PC-9 (cell line): ENCODE results near the gene PDLIM5. TPM values are rescaled to one million over a fixed set of nuclear protein-coding genes. Genes with fewer than 3 reads are reported as not detected.

Experiments used
- BruUV-seq: library from RNA; stranded (reverse); fragments of 400-500 nt; replicated peaks from 2 replicates; lab custom pipeline; 2021; lab: Mats Ljungman, UMichigan
- CTCF ChIA-PET: fragments of 300-600 bp; sonication (Branson Sonifier 250); formaldehyde crosslinking; loops from one replicate; lab custom pipeline; 2022; ENCODE audit warnings: antibody characterized with exemption; lab: Charles Lee
- POLR2A ChIA-PET: fragments of 300-600 bp; sonication (Branson Sonifier 250); formaldehyde crosslinking; loops from one replicate; lab custom pipeline; 2022; ENCODE audit warnings: antibody characterized with exemption; ENCODE audit not compliant: unreplicated experiment; lab: Charles Lee
- DNase-seq, 2 experiments: peaks; one replicate each; pipeline versions ENCODE4 v3.0.0 to v3.0.0-alpha.2; 2015 to 2022; ENCODE audit warnings: mixed read lengths in 1 of 2
- H2AFZ ChIP-seq: fragments of 200-600 bp; sonication (generic); 2 replicates; pipeline ENCODE4 v1.8.1; 2017; ENCODE audit warnings: antibody characterized with exemption
- H3F3A ChIP-seq: fragments of 200-600 bp; sonication (generic); 2 replicates; pipeline ENCODE4 v1.8.1; 2017; ENCODE audit warnings: antibody characterized with exemption, mild to moderate bottlenecking, low read depth; ENCODE audit not compliant: insufficient read depth
- H3K27ac ChIP-seq: fragments of 200-600 bp; sonication (generic); 2 replicates; pipeline ENCODE4 v1.6.1; 2016; ENCODE audit warnings: mixed run types
- H3K27me3 ChIP-seq: fragments of 200-600 bp; sonication (generic); 2 replicates; pipeline ENCODE4 v1.6.1; 2016; ENCODE audit warnings: low read depth, mixed run types; ENCODE audit not compliant: insufficient read depth
- H3K36me3 ChIP-seq: fragments of 200-600 bp; sonication (generic); 2 replicates; pipeline ENCODE4 v1.6.1; 2016; ENCODE audit warnings: low read depth, mixed run types
- H3K4me1 ChIP-seq: fragments of 200-600 bp; sonication (generic); replicated peaks from 2 replicates; pipeline ENCODE4 v1.6.1; 2016; ENCODE audit warnings: mixed run types; ENCODE audit not compliant: insufficient read depth
- H3K4me2 ChIP-seq: fragments of 200-600 bp; sonication (generic); 2 replicates; pipeline ENCODE4 v1.6.1; 2017; ENCODE audit warnings: mixed run types
- H3K4me3 ChIP-seq: fragments of 200-600 bp; sonication (generic); 2 replicates; pipeline ENCODE4 v1.6.1; 2016; ENCODE audit warnings: mixed run types
- H3K79me2 ChIP-seq: fragments of 200-600 bp; sonication (generic); 2 replicates; pipeline ENCODE4 v1.6.1; 2017; ENCODE audit warnings: low read depth, mixed run types
- H3K9me2 ChIP-seq: fragments of 200-600 bp; sonication (generic); 2 replicates; pipeline ENCODE4 v1.8.1; 2017; ENCODE audit warnings: mild to moderate bottlenecking; ENCODE audit not compliant: insufficient read depth
- H3K9me3 ChIP-seq: fragments of 200-600 bp; sonication (generic); 2 replicates; pipeline ENCODE4 v1.8.1; 2016; ENCODE audit warnings: low read depth; ENCODE audit not compliant: insufficient read depth
- H4K20me1 ChIP-seq: fragments of 200-600 bp; sonication (generic); 2 replicates; pipeline ENCODE4 v1.8.1; 2017; ENCODE audit not compliant: insufficient read depth
- EZH2 ChIP-seq: fragments of 200-600 bp; sonication (generic); IDR thresholded peaks from 2 replicates; pipeline ENCODE4 v1.8.0; 2017; ENCODE audit warnings: antibody characterized with exemption, low read depth
- intact Hi-C: fragments of 100-400 bp; cut with micrococcal nuclease; formaldehyde crosslinking; loops from one replicate; pipeline ENCODE4 v1.10.0; 2022; ENCODE audit not compliant: unreplicated experiment
- total RNA-seq: library from RNA; stranded (reverse); gene quantifications from 2 replicates; pipeline ENCODE4 v1.2.3, GENCODE V29; 2021
- TF ChIP-seq, protein P1 (sequence below): fragments of 200-600 bp; sonication (generic); conservative IDR thresholded peaks from 2 replicates; pipeline ENCODE4 v1.6.1; 2017; ENCODE audit warnings: mixed run types, antibody characterized with exemption, mild to moderate bottlenecking, moderate library complexity

PDLIM5 gene
- total RNA-seq, 1 experiment from 2014 or later, result 130 TPM

GRCh38 chr4:94411296-94411695 lies 40.4 kb upstream of the PDLIM5 start:
- no peaks in the 10 kb centered on the region for H3K36me3 ChIP-seq
- H3K27me3 ChIP-seq, result no peaks in the 10 kb centered on the region
- no peak overlapping the region for H3K4me3 ChIP-seq
- DNase-seq, result no peak
- no peak overlapping the region for H3K4me2 ChIP-seq
- H3F3A ChIP-seq, result peaks cover 12% of the 10 kb centered on the region
- H3K79me2 ChIP-seq, result no peaks in the 10 kb centered on the region
- CTCF ChIA-PET, result no interaction called here
- H4K20me1 ChIP-seq, result no peaks in the 10 kb centered on the region
- H3K27ac ChIP-seq, result no peak overlapping the region
- H2AFZ ChIP-seq, result no peak overlapping the region
- POLR2A ChIA-PET, result interaction anchor here (0.6 to 0.9 kb wide), 3 partner anchors 44 to 147 kb away, joined by 3 to 9 read pairs (median 4); no protein-coding TSS in a partner anchor
- TF ChIP-seq EZH2, result no peak
- TF ChIP-seq, protein P1, sequence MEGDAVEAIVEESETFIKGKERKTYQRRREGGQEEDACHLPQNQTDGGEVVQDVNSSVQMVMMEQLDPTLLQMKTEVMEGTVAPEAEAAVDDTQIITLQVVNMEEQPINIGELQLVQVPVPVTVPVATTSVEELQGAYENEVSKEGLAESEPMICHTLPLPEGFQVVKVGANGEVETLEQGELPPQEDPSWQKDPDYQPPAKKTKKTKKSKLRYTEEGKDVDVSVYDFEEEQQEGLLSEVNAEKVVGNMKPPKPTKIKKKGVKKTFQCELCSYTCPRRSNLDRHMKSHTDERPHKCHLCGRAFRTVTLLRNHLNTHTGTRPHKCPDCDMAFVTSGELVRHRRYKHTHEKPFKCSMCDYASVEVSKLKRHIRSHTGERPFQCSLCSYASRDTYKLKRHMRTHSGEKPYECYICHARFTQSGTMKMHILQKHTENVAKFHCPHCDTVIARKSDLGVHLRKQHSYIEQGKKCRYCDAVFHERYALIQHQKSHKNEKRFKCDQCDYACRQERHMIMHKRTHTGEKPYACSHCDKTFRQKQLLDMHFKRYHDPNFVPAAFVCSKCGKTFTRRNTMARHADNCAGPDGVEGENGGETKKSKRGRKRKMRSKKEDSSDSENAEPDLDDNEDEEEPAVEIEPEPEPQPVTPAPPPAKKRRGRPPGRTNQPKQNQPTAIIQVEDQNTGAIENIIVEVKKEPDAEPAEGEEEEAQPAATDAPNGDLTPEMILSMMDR, result no peak
- intact Hi-C loops, result no loop called here
- H3K9me3 ChIP-seq, result 0 out of 2 replicates have a peak, but pooled peaks cover 2% of the 10 kb centered on the region
- BruUV-seq, result TSS peak; percentile 71
- H3K4me1 ChIP-seq, result peaks cover 22% of the 10 kb centered on the region
- no peaks in the 10 kb centered on the region for H3K9me2 ChIP-seq

GRCh38 chr4:94412019-94412657 lies 39.6 kb upstream of the PDLIM5 start:
- H3K27ac ChIP-seq, result peak overlapping the region; percentile 57
- no peaks in the 10 kb centered on the region for H3K27me3 ChIP-seq
- ChIA-PET POLR2A (no interaction called here), CTCF (no interaction called here)
- no peaks in the 10 kb centered on the region for H4K20me1 ChIP-seq
- DNase-seq, result peak in 1 of 2 experiments; percentile 43
- H3K36me3 ChIP-seq, result no peaks in the 10 kb centered on the region
- peaks cover 22% of the 10 kb centered on the region for H3K4me1 ChIP-seq
- no peaks in the 10 kb centered on the region for H3K9me2 ChIP-seq
- H3K4me3 ChIP-seq, result peak overlapping the region; percentile 7; the same call in 1 of the 2 replicates
- peaks cover 12% of the 10 kb centered on the region for H3F3A ChIP-seq
- no peak overlapping the region for H2AFZ ChIP-seq
- peak overlapping the region; percentile 63 for H3K4me2 ChIP-seq
- H3K79me2 ChIP-seq, result no peaks in the 10 kb centered on the region
- TF ChIP-seq, protein P1, result no peak
- TF ChIP-seq EZH2, result no peak
- H3K9me3 ChIP-seq, result peaks cover 2% of the 10 kb centered on the region; the same call in 1 of the 2 replicates
- intact Hi-C loops, result loop anchor here (2.0 kb wide), 1 partner anchor 137 kb away; no protein-coding TSS in a partner anchor
- no TSS peak for BruUV-seq

- DNase-seq, result peak; percentile 15 to 57
- Histone ChIP-seq H3K9me2 (no peaks in the 10 kb centered on the region), H3K79me2 (no peaks in the 10 kb centered on the region), H2AFZ (no peak overlapping the region), H4K20me1 (no peaks in the 10 kb centered on the region), H3K4me1 (peaks cover 22% of the 10 kb centered on the region), H3K4me2 (peak overlapping the region; percentile 63), H3K27ac (peak overlapping the region; percentile 57), H3K9me3 (peaks cover 2% of the 10 kb centered on the region; the same call in 1 of the 2 replicates), H3K4me3 (peak overlapping the region; percentile 7; the same call in 1 of the 2 replicates), H3F3A (peaks cover 12% of the 10 kb centered on the region), H3K36me3 (no peaks in the 10 kb centered on the region), H3K27me3 (no peaks in the 10 kb centered on the region)
- TF ChIP-seq, protein P1, result no peak
- no peak for TF ChIP-seq EZH2
- ChIA-PET POLR2A (no interaction called here), CTCF (no interaction called here)
- intact Hi-C loops, result loop anchor here (2.0 kb wide), 1 partner anchor 136 kb away; no protein-coding TSS in a partner anchor
- no TSS peak for BruUV-seq
Observed at GRCh38 chr4:94412658-94413038, 39.1 kb upstream of the PDLIM5 start.
